WERI-Rb-1 (cell line): ENCODE data around the gene GJD2.

ENCODE experiments used
- DNase-seq: peaks from one replicate; pipeline ENCODE4 v3.0.0-alpha.2; 2020
- H3K27ac ChIP-seq: fragments of 250-450 bp; sonication (Bioruptor Pico); 2 replicates; pipeline ENCODE4 v1.5.1; 2020; ENCODE audit warnings: mild to moderate bottlenecking, moderate library complexity
- H3K27me3 ChIP-seq: fragments of 250-450 bp; sonication (Bioruptor Pico); 2 replicates; pipeline ENCODE4 v1.5.1; 2021; ENCODE audit warnings: mild to moderate bottlenecking, low read depth, moderate library complexity; ENCODE audit not compliant: insufficient read depth, severe bottlenecking
- H3K36me3 ChIP-seq: fragments of 250-450 bp; sonication (Bioruptor Pico); 2 replicates; pipeline ENCODE4 v1.5.1; 2020; ENCODE audit warnings: mild to moderate bottlenecking, moderate library complexity
- H3K4me3 ChIP-seq: 2 replicates; pipeline ENCODE4 v1.5.1; 2011; ENCODE audit warnings: low read depth, mild to moderate bottlenecking, control low read depth, low read length
- H3K9me3 ChIP-seq: fragments of 250-450 bp; sonication (Bioruptor Pico); 2 replicates; pipeline ENCODE4 v1.5.1; 2021; ENCODE audit warnings: mild to moderate bottlenecking, moderate library complexity; ENCODE audit not compliant: severe bottlenecking
- CTCF ChIP-seq: IDR thresholded peaks from 2 replicates; pipeline ENCODE4 v1.5.1; 2011; ENCODE audit warnings: low read depth, mild to moderate bottlenecking, control low read depth, inconsistent platforms, low read length

Gene GJD2

GRCh38 chr15:34782901-34783300 lies 28.1 kb upstream of the GJD2 start:
- Histone ChIP-seq H3K4me3 (no peak overlapping the region), H3K27ac (no peak overlapping the region), H3K36me3 (peaks cover 14% of the 10 kb centered on the region), H3K27me3 (no peaks in the 10 kb centered on the region), H3K9me3 (peaks cover 5% of the 10 kb centered on the region)
- TF ChIP-seq CTCF, result no peak
- DNase-seq, result no peak

GRCh38 chr15:34780725-34781124 lies 25.9 kb upstream of the GJD2 start:
- no peak overlapping the region for H3K4me3 ChIP-seq
- no peaks in the 10 kb centered on the region for H3K27me3 ChIP-seq
- DNase-seq, result no peak
- H3K36me3 ChIP-seq, result peaks cover 21% of the 10 kb centered on the region
- no peak for TF ChIP-seq CTCF
- no peak overlapping the region for H3K27ac ChIP-seq
- peaks cover 5% of the 10 kb centered on the region for H3K9me3 ChIP-seq

- no peak for DNase-seq
- H3K36me3 ChIP-seq, result peaks cover 19% of the 10 kb centered on the region
- no peak for TF ChIP-seq CTCF
- H3K4me3 ChIP-seq, result no peak overlapping the region
- peaks cover 5% of the 10 kb centered on the region for H3K9me3 ChIP-seq
- no peak overlapping the region for H3K27ac ChIP-seq
- H3K27me3 ChIP-seq, result no peaks in the 10 kb centered on the region
Measured at GRCh38 chr15:34776606-34777105, 21.9 kb upstream of the GJD2 start.

- Histone ChIP-seq H3K27me3 (no peaks in the 10 kb centered on the region), H3K36me3 (peaks cover 12% of the 10 kb centered on the region), H3K27ac (no peak overlapping the region), H3K9me3 (no peaks in the 10 kb centered on the region), H3K4me3 (no peak overlapping the region)
- no peak for TF ChIP-seq CTCF
- no peak for DNase-seq
Measured at GRCh38 chr15:34773917-34774316, 19.1 kb upstream of the GJD2 start.

GRCh38 chr15:34773013-34773412 lies 18.2 kb upstream of the GJD2 start:
- no peaks in the 10 kb centered on the region for H3K27me3 ChIP-seq
- DNase-seq, result no peak
- H3K27ac ChIP-seq, result no peak overlapping the region
- H3K9me3 ChIP-seq, result no peaks in the 10 kb centered on the region
- TF ChIP-seq CTCF, result no peak
- H3K4me3 ChIP-seq, result no peak overlapping the region
- H3K36me3 ChIP-seq, result peaks cover 10% of the 10 kb centered on the region

GRCh38 chr15:34772312-34772711 lies 17.5 kb upstream of the GJD2 start:
- H3K36me3 ChIP-seq, result peaks cover 7% of the 10 kb centered on the region
- DNase-seq, result no peak

More at GRCh38 chr15:34772312-34772711, 17.5 kb upstream of the GJD2 start:
- H3K4me3 ChIP-seq, result no peak overlapping the region
- no peaks in the 10 kb centered on the region for H3K27me3 ChIP-seq
- H3K9me3 ChIP-seq, result no peaks in the 10 kb centered on the region
- TF ChIP-seq CTCF, result no peak
- H3K27ac ChIP-seq, result no peak overlapping the region
